Measurements from ENCODE around the gene CHMP4A. TPM values are rescaled to one million over a fixed set of nuclear protein-coding genes. Genes with fewer than 3 reads are reported as not detected.

Gene CHMP4A
- total and polyA plus RNA-seq, 9 of the 15 experiments (the other 6 are each of a cell fraction or from before 2014, with no cell fraction given), result 28.8 to 104 (median 52.7) TPM

- TF ChIP-seq, protein P1, sequence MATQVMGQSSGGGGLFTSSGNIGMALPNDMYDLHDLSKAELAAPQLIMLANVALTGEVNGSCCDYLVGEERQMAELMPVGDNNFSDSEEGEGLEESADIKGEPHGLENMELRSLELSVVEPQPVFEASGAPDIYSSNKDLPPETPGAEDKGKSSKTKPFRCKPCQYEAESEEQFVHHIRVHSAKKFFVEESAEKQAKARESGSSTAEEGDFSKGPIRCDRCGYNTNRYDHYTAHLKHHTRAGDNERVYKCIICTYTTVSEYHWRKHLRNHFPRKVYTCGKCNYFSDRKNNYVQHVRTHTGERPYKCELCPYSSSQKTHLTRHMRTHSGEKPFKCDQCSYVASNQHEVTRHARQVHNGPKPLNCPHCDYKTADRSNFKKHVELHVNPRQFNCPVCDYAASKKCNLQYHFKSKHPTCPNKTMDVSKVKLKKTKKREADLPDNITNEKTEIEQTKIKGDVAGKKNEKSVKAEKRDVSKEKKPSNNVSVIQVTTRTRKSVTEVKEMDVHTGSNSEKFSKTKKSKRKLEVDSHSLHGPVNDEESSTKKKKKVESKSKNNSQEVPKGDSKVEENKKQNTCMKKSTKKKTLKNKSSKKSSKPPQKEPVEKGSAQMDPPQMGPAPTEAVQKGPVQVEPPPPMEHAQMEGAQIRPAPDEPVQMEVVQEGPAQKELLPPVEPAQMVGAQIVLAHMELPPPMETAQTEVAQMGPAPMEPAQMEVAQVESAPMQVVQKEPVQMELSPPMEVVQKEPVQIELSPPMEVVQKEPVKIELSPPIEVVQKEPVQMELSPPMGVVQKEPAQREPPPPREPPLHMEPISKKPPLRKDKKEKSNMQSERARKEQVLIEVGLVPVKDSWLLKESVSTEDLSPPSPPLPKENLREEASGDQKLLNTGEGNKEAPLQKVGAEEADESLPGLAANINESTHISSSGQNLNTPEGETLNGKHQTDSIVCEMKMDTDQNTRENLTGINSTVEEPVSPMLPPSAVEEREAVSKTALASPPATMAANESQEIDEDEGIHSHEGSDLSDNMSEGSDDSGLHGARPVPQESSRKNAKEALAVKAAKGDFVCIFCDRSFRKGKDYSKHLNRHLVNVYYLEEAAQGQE (IDR thresholded peaks at IDR 0.05; ENCODE audit: borderline replicate concordance), result 0 out of 2 replicates have a peak, but pooled peaks have one; percentile 11
- TF ChIP-seq, protein P1 (CRISPR knock-in tag; IDR thresholded peaks at IDR 0.05; ENCODE audit: low read depth), result no peak
- TF ChIP-seq ZNF232 (CRISPR knock-in tag; IDR thresholded peaks at IDR 0.05), result no peak
- peak in 1 of 2 experiments; percentile 63; a peak in 2 of 4 replicates for TF ChIP-seq ARNT (IDR thresholded peaks at IDR 0.05)
- TF ChIP-seq SAP30 (IDR thresholded peaks at IDR 0.05; ENCODE audit: borderline replicate concordance, insufficient read depth, low read depth, low read length, poor library complexity, severe bottlenecking), result peak; percentile 97
- TF ChIP-seq SMAD3 (CRISPR knock-in tag; conservative IDR thresholded peaks at IDR 0.05), result 0 out of 2 replicates have a peak, but pooled peaks have one; percentile 17
- no peak for TF ChIP-seq RUNX1 (IDR thresholded peaks at IDR 0.05; ENCODE audit: low read depth)
- TF ChIP-seq TBL1XR1 (IDR thresholded peaks at IDR 0.05; ENCODE audit: low read length in 2 of 2), result peak in 1 of 2 experiments; percentile 52; a peak in 3 of 4 replicates
- no peak for TF ChIP-seq CREB1 (IDR thresholded peaks at IDR 0.05)
- peak; percentile 56; the same call in 1 of the 2 replicates for TF ChIP-seq CREB1 (CRISPR knock-in tag; IDR thresholded peaks at IDR 0.05)
- peak; percentile 39; the same call in 1 of the 2 replicates for TF ChIP-seq ZNF263 (CRISPR knock-in tag; IDR thresholded peaks at IDR 0.05; ENCODE audit: borderline replicate concordance)
- TF ChIP-seq DNMT1 (IDR thresholded peaks at IDR 0.05), result no peak
- TF ChIP-seq ILK (tag; IDR thresholded peaks at IDR 0.05; ENCODE audit: borderline replicate concordance, low read depth), result no peak
- TF ChIP-seq RFX1 (IDR thresholded peaks at IDR 0.05), result peak; percentile 96
- TF ChIP-seq SIRT6 (IDR thresholded peaks at IDR 0.05; ENCODE audit: low read depth, low read length), result no peak
- peak; percentile 22 for TF ChIP-seq MEIS2 (IDR thresholded peaks at IDR 0.05; ENCODE audit: partially characterized antibody)
- peak; percentile 56 for TF ChIP-seq PKNOX1 (IDR thresholded peaks at IDR 0.05)
- no peak for TF ChIP-seq KAT2B (IDR thresholded peaks at IDR 0.05; ENCODE audit: low read depth, low read length)
- peak; percentile 76 for TF ChIP-seq SUPT5H (IDR thresholded peaks at IDR 0.05)
- 0 out of 2 replicates have a peak, but pooled peaks have one; percentile 7 for TF ChIP-seq OTX1 (CRISPR knock-in tag; IDR thresholded peaks at IDR 0.05)
- TF ChIP-seq POLR2AphosphoS2 (IDR thresholded peaks at IDR 0.05; ENCODE audit: low read length), result peak; percentile 91; the same call in 1 of the 2 replicates
Measured at GRCh38 chr14:24188251-24189058, 24.8 kb downstream of the CHMP4A start, which contains the start of gene IPO4 (continued).

Data from K562 (cell line).